HepG2 (cell line): ENCODE results near the gene SLC25A22. TPM values are rescaled to one million over a fixed set of nuclear protein-coding genes. Genes with fewer than 3 reads are reported as not detected.

Experiments
- AKAP8 ChIP-seq: sonication (generic); formaldehyde crosslinking; IDR thresholded peaks from 2 replicates; pipeline ENCODE4 v1.5.1; 2020; ENCODE audit warnings: mild to moderate bottlenecking, missing genetic modification reagents
- ARID2 ChIP-seq: sonication (generic); formaldehyde crosslinking; IDR thresholded peaks from 2 replicates; pipeline ENCODE4 v1.8.1; 2022; ENCODE audit warnings: mild to moderate bottlenecking, missing genetic modification reagents, borderline replicate concordance
- CEBPB ChIP-seq: IDR thresholded peaks from 2 replicates; pipeline ENCODE4 v1.6.1; 2011; ENCODE audit warnings: low read depth, low read length, improper control_type of control experiment, borderline replicate concordance
- CHCHD3 ChIP-seq: sonication (generic); formaldehyde crosslinking; IDR thresholded peaks from 2 replicates; pipeline ENCODE4 v1.8.0; 2022; ENCODE audit warnings: mild to moderate bottlenecking, missing genetic modification reagents, moderate library complexity
- ESRRA ChIP-seq: sonication (generic); formaldehyde crosslinking; IDR thresholded peaks from 2 replicates; pipeline ENCODE4 v1.5.1; 2020; ENCODE audit warnings: mild to moderate bottlenecking, low read depth, missing genetic modification reagents
- ETV5 ChIP-seq: IDR thresholded peaks from 2 replicates; pipeline ENCODE4 v1.6.1; 2018; ENCODE audit warnings: missing biosample characterization, missing genetic modification reagents, inconsistent platforms, borderline replicate concordance
- GATA4 ChIP-seq: sonication (generic); IDR thresholded peaks from 2 replicates; pipeline ENCODE4 v1.6.1; 2016; ENCODE audit warnings: antibody characterized with exemption, low read depth, borderline replicate concordance
- HOXA5 ChIP-seq: sonication (generic); formaldehyde crosslinking; IDR thresholded peaks from 2 replicates; pipeline ENCODE4 v1.4.0; 2020; ENCODE audit warnings: missing genetic modification reagents
- HOXD1 ChIP-seq: sonication (generic); formaldehyde crosslinking; IDR thresholded peaks from 2 replicates; pipeline ENCODE4 v1.5.0; 2020; ENCODE audit warnings: missing genetic modification reagents
- ISL2 ChIP-seq: sonication (generic); formaldehyde crosslinking; IDR thresholded peaks from 2 replicates; pipeline ENCODE4 v1.5.0; 2020; ENCODE audit warnings: missing genetic modification reagents
- KAT2B ChIP-seq: fragments of 150-350 bp; IDR thresholded peaks from 2 replicates; pipeline ENCODE4 v1.6.1; 2014; ENCODE audit warnings: low read depth, low read length, borderline replicate concordance
- MYNN ChIP-seq: sonication (generic); formaldehyde crosslinking; IDR thresholded peaks from 2 replicates; pipeline ENCODE4 v1.4.0; 2020; ENCODE audit warnings: mild to moderate bottlenecking, low read depth, missing genetic modification reagents
- NCOA5 ChIP-seq: sonication (generic); formaldehyde crosslinking; IDR thresholded peaks from 2 replicates; pipeline ENCODE4 v1.4.0; 2020; ENCODE audit warnings: missing genetic modification reagents
- PBX2 ChIP-seq: IDR thresholded peaks from 2 replicates; pipeline ENCODE4 v1.6.1; 2016; ENCODE audit warnings: control low read depth
- SETDB1 ChIP-seq: sonication (generic); formaldehyde crosslinking; IDR thresholded peaks from 2 replicates; pipeline ENCODE4 v1.5.1; 2020; ENCODE audit warnings: missing genetic modification reagents, mild to moderate bottlenecking, borderline replicate concordance
- SP140L ChIP-seq: sonication (generic); formaldehyde crosslinking; IDR thresholded peaks from 2 replicates; pipeline ENCODE4 v1.4.0; 2020; ENCODE audit warnings: missing genetic modification reagents, borderline replicate concordance
- SYNCRIP ChIP-seq: fragments of 200-400 bp; formaldehyde crosslinking; IDR thresholded peaks from 2 replicates; pipeline ENCODE4 v1.6.1; 2018; ENCODE audit warnings: mild to moderate bottlenecking, low read depth, low read length; ENCODE audit not compliant: insufficient read depth
- THYN1 ChIP-seq: sonication (generic); formaldehyde crosslinking; IDR thresholded peaks from 2 replicates; pipeline ENCODE4 v1.8.1; 2023; ENCODE audit warnings: low read depth, mild to moderate bottlenecking, moderate library complexity, missing genetic modification reagents, borderline replicate concordance
- TMF1 ChIP-seq: sonication (generic); formaldehyde crosslinking; IDR thresholded peaks from 2 replicates; pipeline ENCODE4 v1.8.1; 2022; ENCODE audit warnings: low read depth, missing genetic modification reagents
- TP53 ChIP-seq: sonication (generic); formaldehyde crosslinking; conservative IDR thresholded peaks from 2 replicates; pipeline ENCODE4 v1.4.0; 2020; ENCODE audit warnings: missing genetic modification reagents
- ZBTB8A ChIP-seq: sonication (generic); formaldehyde crosslinking; IDR thresholded peaks from 2 replicates; pipeline ENCODE4 v1.4.0; 2020; ENCODE audit warnings: mild to moderate bottlenecking, low read depth, missing genetic modification reagents, borderline replicate concordance
- ZNF225 ChIP-seq: sonication (generic); formaldehyde crosslinking; IDR thresholded peaks from 2 replicates; pipeline ENCODE4 v1.4.0; 2020; ENCODE audit warnings: mild to moderate bottlenecking, missing genetic modification reagents
- ZNF329 ChIP-seq: sonication (generic); formaldehyde crosslinking; IDR thresholded peaks from 2 replicates; pipeline ENCODE4 v1.9.0; 2021; ENCODE audit warnings: low read depth, mild to moderate bottlenecking, missing genetic modification reagents
- ZNF552 ChIP-seq: sonication (generic); formaldehyde crosslinking; IDR thresholded peaks from 2 replicates; pipeline ENCODE4 v1.9.0; 2022; ENCODE audit warnings: missing genetic modification reagents, mild to moderate bottlenecking, borderline replicate concordance
- ZNF619 ChIP-seq: sonication (generic); formaldehyde crosslinking; IDR thresholded peaks from 2 replicates; pipeline ENCODE4 v1.4.0; 2020; ENCODE audit warnings: mild to moderate bottlenecking, missing genetic modification reagents
- ZNF670 ChIP-seq: sonication (generic); formaldehyde crosslinking; IDR thresholded peaks from 2 replicates; pipeline ENCODE4 v1.8.0; 2022; ENCODE audit warnings: mild to moderate bottlenecking, missing genetic modification reagents, borderline replicate concordance
- ZNF704 ChIP-seq: sonication (generic); formaldehyde crosslinking; IDR thresholded peaks from 2 replicates; pipeline ENCODE4 v1.8.1; 2023; ENCODE audit warnings: mild to moderate bottlenecking, inconsistent platforms, moderate library complexity, missing genetic modification reagents, borderline replicate concordance
- ZNF737 ChIP-seq: sonication (generic); formaldehyde crosslinking; IDR thresholded peaks from 2 replicates; pipeline ENCODE4 v1.5.0; 2020; ENCODE audit warnings: missing genetic modification reagents, mild to moderate bottlenecking, borderline replicate concordance
- ZSCAN12 ChIP-seq: sonication (generic); formaldehyde crosslinking; IDR thresholded peaks from 2 replicates; pipeline ENCODE4 v1.9.0; 2021; ENCODE audit warnings: mild to moderate bottlenecking, missing genetic modification reagents
- ZSCAN21 ChIP-seq: sonication (generic); formaldehyde crosslinking; IDR thresholded peaks from 2 replicates; pipeline ENCODE4 v1.8.0; 2022; ENCODE audit warnings: mild to moderate bottlenecking, missing genetic modification reagents, moderate library complexity, borderline replicate concordance
- polyA plus RNA-seq, 8 experiments: library from polyadenylated mRNA; depleted of rRNA in 3 of 8; stranded (reverse) in 7 of 8; unstranded in 1 of 8; fragments of >200 nt; fragmentation: Illumina TruSeq in 4 of 8; extraction: Trizol in 4 of 8; gene quantifications; 2 replicates each; pipeline versions ENCODE4 v1.2.1 to v1.2.3, GENCODE V29; 2011 to 2016; ENCODE audit warnings: low read depth in 4 of 8, missing spikeins in 1 of 8, mixed read lengths in 1 of 8; ENCODE audit not compliant: insufficient read depth in 1 of 8
- total RNA-seq, 5 experiments: library from RNA; depleted of rRNA; stranded (reverse); fragments of >200 nt; fragmentation: Illumina TruSeq; extraction: Trizol; gene quantifications; 2 replicates each; pipeline ENCODE4 v1.2.3, GENCODE V29; 2016; ENCODE audit warnings: low read depth in 1 of 5

The SLC25A22 gene
- total and polyA plus RNA-seq, 2 of the 13 experiments (the other 11 are each of a cell fraction or from before 2014, with no cell fraction given) = 12.4 to 19.2 TPM

- TF ChIP-seq ZNF737 (CRISPR knock-in tag) (no peak), PBX2 (CRISPR knock-in tag) (no peak), TP53 (no peak), TMF1 (CRISPR knock-in tag) (0 out of 2 replicates have a peak, but pooled peaks have one; percentile 31), ZNF670 (CRISPR knock-in tag) (0 out of 2 replicates have a peak, but pooled peaks have one; percentile 20), ISL2 (CRISPR knock-in tag) (no peak; the same call in 1 of the 2 replicates), ARID2 (CRISPR knock-in tag) (0 out of 2 replicates have a peak, but pooled peaks have one; percentile 76), HOXA5 (no peak), SETDB1 (CRISPR knock-in tag) (no peak), CHCHD3 (CRISPR knock-in tag) (no peak), ZNF225 (CRISPR knock-in tag) (no peak), THYN1 (CRISPR knock-in tag) (0 out of 2 replicates have a peak, but pooled peaks have one; percentile 50), ZNF552 (no peak), KAT2B (no peak), ZNF329 (CRISPR knock-in tag) (no peak), CEBPB (no peak), HOXD1 (0 out of 2 replicates have a peak, but pooled peaks have one; percentile 67), SP140L (CRISPR knock-in tag) (no peak), ZBTB8A (CRISPR knock-in tag) (no peak), AKAP8 (CRISPR knock-in tag) (no peak), ZSCAN12 (CRISPR knock-in tag) (no peak), SYNCRIP (no peak), ETV5 (CRISPR knock-in tag) (no peak), GATA4 (peak; percentile 49; the same call in 1 of the 2 replicates), MYNN (CRISPR knock-in tag) (peak; percentile 28; the same call in 1 of the 2 replicates), ZSCAN21 (peak; percentile 44; the same call in 1 of the 2 replicates), ESRRA (no peak), ZNF619 (CRISPR knock-in tag) (no peak), ZNF704 (CRISPR knock-in tag) (no peak), NCOA5 (no peak)
Observed at GRCh38 chr11:819129-819931, 21.2 kb upstream of the SLC25A22 start (continued).
